Astrocyte (in vitro differentiated cells and primary cell): ENCODE results near the gene CYP46A1. TPM values are rescaled to one million over a fixed set of nuclear protein-coding genes. Genes with fewer than 3 reads are reported as not detected.

Experiments
- DNase-seq: peaks from one replicate; pipeline ENCODE4 v3.0.0-alpha.2; 2010; ENCODE audit warnings: low read depth
- FAIRE-seq: peaks from 2 replicates; lab custom pipeline; 2011; peaks lifted over from hg19 to GRCh38; lab: Jason Lieb, UNC
- H2AFZ ChIP-seq: 2 replicates; pipeline ENCODE4 v1.6.0; 2012; ENCODE audit warnings: low read depth, low read length, inconsistent platforms
- H3K27ac ChIP-seq: 2 replicates; pipeline ENCODE4 v1.5.1; 2011; ENCODE audit warnings: low read depth, low read length, inconsistent platforms
- H3K27me3 ChIP-seq: 2 replicates; pipeline ENCODE4 v1.6.0; 2011; ENCODE audit warnings: low read length, inconsistent platforms; ENCODE audit not compliant: insufficient read depth
- H3K36me3 ChIP-seq: 2 replicates; pipeline ENCODE4 v1.5.1; 2011; ENCODE audit warnings: low read length, inconsistent platforms; ENCODE audit not compliant: insufficient read depth
- H3K4me1 ChIP-seq: 2 replicates; pipeline ENCODE4 v1.5.1; 2011; ENCODE audit warnings: low read length, inconsistent platforms; ENCODE audit not compliant: insufficient read depth
- H3K4me2 ChIP-seq: 2 replicates; pipeline ENCODE4 v1.6.0; 2012; ENCODE audit warnings: low read length, inconsistent platforms
- H3K4me3 ChIP-seq: 2 replicates; pipeline ENCODE4 v1.5.1; 2011; ENCODE audit warnings: low read depth, mild to moderate bottlenecking, low read length, inconsistent platforms; ENCODE audit not compliant: insufficient read depth
- H3K79me2 ChIP-seq: 2 replicates; pipeline ENCODE4 v1.6.0; 2012; ENCODE audit warnings: mild to moderate bottlenecking, low read length, inconsistent platforms; ENCODE audit not compliant: insufficient read depth
- H3K9ac ChIP-seq: 2 replicates; pipeline ENCODE4 v1.6.0; 2012; ENCODE audit warnings: mild to moderate bottlenecking, low read length, inconsistent platforms
- H3K9me3 ChIP-seq: 2 replicates; pipeline ENCODE4 v1.5.1; 2012; ENCODE audit warnings: low read depth, mild to moderate bottlenecking, low read length, inconsistent platforms; ENCODE audit not compliant: insufficient read depth
- H4K20me1 ChIP-seq: 2 replicates; pipeline ENCODE4 v1.6.0; 2012; ENCODE audit warnings: low read length, inconsistent platforms; ENCODE audit not compliant: insufficient read depth
- H3K27ac Mint-ChIP-seq: one replicate; pipeline ENCODE4 v1.8.0; 2021; ENCODE audit warnings: mild to moderate bottlenecking, mixed read lengths; ENCODE audit not compliant: unreplicated experiment
- H3K27me3 Mint-ChIP-seq: one replicate; pipeline ENCODE4 v1.8.0; 2021; ENCODE audit warnings: low read depth, mixed read lengths; ENCODE audit not compliant: unreplicated experiment
- H3K36me3 Mint-ChIP-seq: one replicate; pipeline ENCODE4 v1.8.0; 2021; ENCODE audit warnings: low read depth, mixed read lengths; ENCODE audit not compliant: unreplicated experiment
- H3K4me1 Mint-ChIP-seq: one replicate; pipeline ENCODE4 v1.8.0; 2021; ENCODE audit warnings: low read depth, mixed read lengths; ENCODE audit not compliant: unreplicated experiment
- H3K4me3 Mint-ChIP-seq: one replicate; pipeline ENCODE4 v1.8.0; 2021; ENCODE audit warnings: mild to moderate bottlenecking, moderate library complexity, mixed read lengths; ENCODE audit not compliant: unreplicated experiment
- H3K9me3 Mint-ChIP-seq: one replicate; pipeline ENCODE4 v1.8.0; 2021; ENCODE audit warnings: mild to moderate bottlenecking, mixed read lengths; ENCODE audit not compliant: unreplicated experiment
- EZH2 ChIP-seq: IDR thresholded peaks from 2 replicates; pipeline ENCODE4 v1.6.1; 2012; ENCODE audit warnings: mild to moderate bottlenecking, low read length, inconsistent platforms; ENCODE audit not compliant: insufficient read depth
- total RNA-seq: library from RNA; stranded (reverse); gene quantifications from 2 replicates; pipeline ENCODE4 v1.2.1, GENCODE V29; 2021
- TF ChIP-seq, protein P1 (sequence below): IDR thresholded peaks from 2 replicates; pipeline ENCODE4 v1.5.1; 2011; ENCODE audit warnings: low read depth, mild to moderate bottlenecking, inconsistent platforms, low read length, moderate library complexity; ENCODE audit not compliant: insufficient read depth

The CYP46A1 gene
- total RNA-seq, 1 donor from 2014 or later, result 0.52 TPM

DNA sequence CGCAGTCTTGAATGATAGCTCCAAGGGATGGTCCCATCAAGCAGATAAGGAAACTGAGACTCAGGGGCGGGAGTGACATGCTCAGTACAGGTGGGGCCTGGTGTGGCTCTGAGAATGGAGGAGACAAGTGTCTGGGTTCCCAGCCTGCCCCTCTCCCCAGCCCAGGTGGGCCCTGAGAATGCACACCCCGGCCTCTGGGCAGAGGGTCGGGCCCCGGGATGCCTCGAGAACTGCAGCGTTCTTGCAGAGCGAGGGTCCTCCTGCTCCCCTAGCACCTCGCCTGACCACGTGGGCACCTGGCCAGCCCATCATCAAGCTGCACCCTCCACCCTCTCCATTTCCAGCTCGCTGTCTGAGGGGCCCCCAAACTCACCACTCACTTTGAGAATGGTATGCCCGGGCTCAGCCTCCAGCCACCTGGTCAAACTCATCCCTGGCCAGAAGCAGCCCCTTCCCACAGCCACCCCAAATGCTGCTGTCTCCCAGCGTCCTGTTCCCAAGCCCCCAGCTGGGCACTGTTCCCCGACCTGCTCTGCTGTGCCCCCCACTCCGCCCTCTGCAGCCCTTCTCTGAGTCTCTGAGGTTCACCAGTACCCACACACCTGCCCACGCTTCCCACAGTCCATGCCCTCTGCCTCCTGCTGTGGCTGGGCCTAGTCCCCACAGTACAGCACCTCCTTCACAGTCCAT lies 44.3 kb downstream of the CYP46A1 start:
- H3K27me3 Mint-ChIP-seq, result peaks cover 39% of the 10 kb centered on the region
- H3K27me3 ChIP-seq, result no peaks in the 10 kb centered on the region
- H3K79me2 ChIP-seq, result no peaks in the 10 kb centered on the region
- TF ChIP-seq EZH2, result no peak
- TF ChIP-seq, protein P1, sequence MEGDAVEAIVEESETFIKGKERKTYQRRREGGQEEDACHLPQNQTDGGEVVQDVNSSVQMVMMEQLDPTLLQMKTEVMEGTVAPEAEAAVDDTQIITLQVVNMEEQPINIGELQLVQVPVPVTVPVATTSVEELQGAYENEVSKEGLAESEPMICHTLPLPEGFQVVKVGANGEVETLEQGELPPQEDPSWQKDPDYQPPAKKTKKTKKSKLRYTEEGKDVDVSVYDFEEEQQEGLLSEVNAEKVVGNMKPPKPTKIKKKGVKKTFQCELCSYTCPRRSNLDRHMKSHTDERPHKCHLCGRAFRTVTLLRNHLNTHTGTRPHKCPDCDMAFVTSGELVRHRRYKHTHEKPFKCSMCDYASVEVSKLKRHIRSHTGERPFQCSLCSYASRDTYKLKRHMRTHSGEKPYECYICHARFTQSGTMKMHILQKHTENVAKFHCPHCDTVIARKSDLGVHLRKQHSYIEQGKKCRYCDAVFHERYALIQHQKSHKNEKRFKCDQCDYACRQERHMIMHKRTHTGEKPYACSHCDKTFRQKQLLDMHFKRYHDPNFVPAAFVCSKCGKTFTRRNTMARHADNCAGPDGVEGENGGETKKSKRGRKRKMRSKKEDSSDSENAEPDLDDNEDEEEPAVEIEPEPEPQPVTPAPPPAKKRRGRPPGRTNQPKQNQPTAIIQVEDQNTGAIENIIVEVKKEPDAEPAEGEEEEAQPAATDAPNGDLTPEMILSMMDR, result no peak
- no peaks in the 10 kb centered on the region for H3K4me1 Mint-ChIP-seq
- H3K4me3 ChIP-seq, result no peak overlapping the region
- no peaks in the 10 kb centered on the region for H3K36me3 Mint-ChIP-seq
- H3K9ac ChIP-seq, result no peak overlapping the region
- DNase-seq (no peak), FAIRE-seq (no peak)
- H4K20me1 ChIP-seq, result no peaks in the 10 kb centered on the region
- H2AFZ ChIP-seq, result no peak overlapping the region
- H3K36me3 ChIP-seq, result no peaks in the 10 kb centered on the region
- H3K9me3 ChIP-seq, result no peaks in the 10 kb centered on the region
- H3K4me3 Mint-ChIP-seq, result no peak overlapping the region
- peak overlapping the region; percentile 34 for H3K27ac Mint-ChIP-seq
- H3K27ac ChIP-seq, result no peak overlapping the region
- H3K4me1 ChIP-seq, result peaks cover 3% of the 10 kb centered on the region
- no peaks in the 10 kb centered on the region for H3K9me3 Mint-ChIP-seq
- no peak overlapping the region for H3K4me2 ChIP-seq

DNA sequence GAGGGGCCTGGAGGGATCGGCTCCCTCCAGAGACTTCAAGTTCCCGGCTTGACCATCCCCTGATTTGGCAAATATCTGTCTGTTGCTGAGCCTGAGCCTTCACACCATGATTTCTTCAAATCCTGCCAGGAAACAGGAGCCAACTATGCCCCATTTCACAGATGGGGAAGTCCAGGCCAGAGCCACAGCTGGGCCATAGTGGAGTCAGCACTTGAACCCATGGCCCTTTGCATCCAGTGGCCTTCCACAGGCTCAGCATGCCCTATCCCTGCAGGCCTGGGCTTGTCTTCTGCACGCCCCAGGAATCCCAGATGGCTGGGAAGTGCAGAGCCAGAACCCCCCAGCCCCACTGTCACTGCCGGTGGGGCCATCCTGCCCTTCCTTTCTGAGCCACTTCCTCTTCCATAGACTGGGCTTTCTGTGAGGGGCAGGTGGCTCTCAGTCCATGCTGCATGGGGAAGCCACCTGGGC lies 44.9 kb downstream of the CYP46A1 start:
- Mint-ChIP-seq H3K27me3 (peaks cover 37% of the 10 kb centered on the region), H3K4me1 (no peaks in the 10 kb centered on the region), H3K4me3 (no peak overlapping the region), H3K9me3 (no peaks in the 10 kb centered on the region), H3K27ac (no peak overlapping the region), H3K36me3 (no peaks in the 10 kb centered on the region)
- Histone ChIP-seq H3K9me3 (no peaks in the 10 kb centered on the region), H3K36me3 (no peaks in the 10 kb centered on the region), H3K4me3 (no peak overlapping the region), H3K4me1 (peaks cover 3% of the 10 kb centered on the region), H3K27ac (no peak overlapping the region), H2AFZ (no peak overlapping the region), H3K79me2 (no peaks in the 10 kb centered on the region), H3K27me3 (no peaks in the 10 kb centered on the region), H4K20me1 (no peaks in the 10 kb centered on the region), H3K4me2 (no peak overlapping the region), H3K9ac (no peak overlapping the region)
- DNase-seq, result no peak
- TF ChIP-seq, protein P1, result no peak
- TF ChIP-seq EZH2, result no peak
- FAIRE-seq, result no peak
